PC-9 (cell line): ENCODE results near the gene DNAJA2.

Experiments
- CTCF ChIP-seq: fragments of 200-600 bp; sonication (generic); conservative IDR thresholded peaks from 2 replicates; pipeline ENCODE4 v1.6.1; 2017; ENCODE audit warnings: mixed run types, antibody characterized with exemption, mild to moderate bottlenecking, moderate library complexity
- EZH2 ChIP-seq: fragments of 200-600 bp; sonication (generic); IDR thresholded peaks from 2 replicates; pipeline ENCODE4 v1.8.0; 2017; ENCODE audit warnings: antibody characterized with exemption, low read depth

- no peak for TF ChIP-seq CTCF
- no peak for TF ChIP-seq EZH2
Measured at GRCh38 chr16:46975165-46975564, 1.7 kb upstream of the DNAJA2 start.
